HL-60 (cell line): ENCODE results near the gene ASAP3.

Source experiments
- DNase-seq, 2 experiments: peaks; one replicate each; pipeline ENCODE4 v3.0.0-alpha.2; 2010 to 2020; ENCODE audit warnings: low read depth in 1 of 2, low spot score in 1 of 2
- H3K27ac ChIP-seq: fragments of 250-450 bp; sonication (Bioruptor Pico); replicated peaks from 2 replicates; pipeline ENCODE4 v1.5.1; 2020; ENCODE audit warnings: mild to moderate bottlenecking, moderate library complexity
- H3K27me3 ChIP-seq: fragments of 250-450 bp; sonication (Bioruptor Pico); 2 replicates; pipeline ENCODE4 v1.5.1; 2021; ENCODE audit warnings: mild to moderate bottlenecking, moderate library complexity; ENCODE audit not compliant: insufficient read depth, poor library complexity, severe bottlenecking
- H3K4me3 ChIP-seq: replicated peaks from 2 replicates; pipeline ENCODE4 v1.5.1; 2011; ENCODE audit warnings: mild to moderate bottlenecking, control low read depth, low read length; ENCODE audit not compliant: insufficient read depth
- CTCF ChIP-seq: IDR thresholded peaks from one replicate; pipeline ENCODE4 v1.5.1; 2011; ENCODE audit warnings: low read length, control low read depth, inconsistent platforms; ENCODE audit not compliant: insufficient read depth
- GABPA ChIP-seq: IDR thresholded peaks from 2 replicates; pipeline ENCODE4 v1.6.1; 2012; ENCODE audit warnings: low read depth
- POLR2AphosphoS5 ChIP-seq: IDR thresholded peaks from 2 replicates; pipeline ENCODE4 v1.6.1; 2012; ENCODE audit warnings: low read depth
- REST ChIP-seq: IDR thresholded peaks from 2 replicates; pipeline ENCODE4 v1.6.1; 2012; ENCODE audit warnings: low read depth; ENCODE audit not compliant: insufficient replicate concordance
- SPI1 ChIP-seq: IDR thresholded peaks from 2 replicates; pipeline ENCODE4 v1.6.1; 2012; ENCODE audit warnings: low read depth, mild to moderate bottlenecking, borderline replicate concordance

Gene ASAP3

GRCh38 chr1:23420778-23421177 lies 63.2 kb downstream of the ASAP3 start:
- no peak overlapping the region for H3K27ac ChIP-seq
- DNase-seq = no peak
- no peak overlapping the region for H3K4me3 ChIP-seq
- TF ChIP-seq POLR2AphosphoS5 (no peak), CTCF (no peak), SPI1 (no peak), REST (no peak), GABPA (no peak)
- peaks cover 15% of the 10 kb centered on the region for H3K27me3 ChIP-seq

- no peak for DNase-seq
- Histone ChIP-seq H3K27ac (no peak overlapping the region), H3K4me3 (no peak overlapping the region), H3K27me3 (peaks cover 4% of the 10 kb centered on the region)
- no peak for TF ChIP-seq CTCF
- TF ChIP-seq GABPA = no peak
- no peak for TF ChIP-seq POLR2AphosphoS5
- no peak for TF ChIP-seq REST
- TF ChIP-seq SPI1 = no peak
Measured at GRCh38 chr1:23419180-23419579, 64.8 kb downstream of the ASAP3 start.

- no peak for TF ChIP-seq POLR2AphosphoS5
- TF ChIP-seq REST = no peak
- DNase-seq = no peak
- no peak overlapping the region for H3K4me3 ChIP-seq
- H3K27ac ChIP-seq = no peak overlapping the region
- no peaks in the 10 kb centered on the region for H3K27me3 ChIP-seq
Measured at GRCh38 chr1:23417570-23417969, 66.4 kb downstream of the ASAP3 start.

GRCh38 chr1:23416964-23417363 lies 67.0 kb downstream of the ASAP3 start:
- no peak for TF ChIP-seq POLR2AphosphoS5
- TF ChIP-seq REST = no peak
- no peak for TF ChIP-seq SPI1
- no peak for TF ChIP-seq GABPA
- TF ChIP-seq CTCF = no peak
- DNase-seq = no peak
- Histone ChIP-seq H3K27me3 (no peaks in the 10 kb centered on the region), H3K4me3 (no peak overlapping the region), H3K27ac (no peak overlapping the region)
